Smooth muscle cell (in vitro differentiated cells): Measurements from ENCODE around the gene NEXN. TPM values are rescaled to one million over a fixed set of nuclear protein-coding genes. Genes with fewer than 3 reads are reported as not detected.
A peak's percentile ranks its signal among the peaks of the same experiment; 100 is the strongest.

Source experiments
- DNase-seq: peaks from one replicate; lab custom pipeline; 2025; ENCODE audit not compliant: unreplicated experiment; lab: John Stamatoyannopoulos, UW
- H2AFZ ChIP-seq: fragments of 200-600 bp; sonication (generic); 2 replicates; pipeline ENCODE4 v1.6.0; 2016; ENCODE audit warnings: antibody characterized with exemption, low read depth, mild to moderate bottlenecking
- H3F3A ChIP-seq: fragments of 200-600 bp; sonication (generic); 2 replicates; pipeline ENCODE4 v1.6.0; 2017; ENCODE audit warnings: antibody characterized with exemption, low read depth
- H3K27ac ChIP-seq: fragments of 200-600 bp; sonication (generic); 2 replicates; pipeline ENCODE4 v1.5.1; 2016; ENCODE audit warnings: low read depth, mild to moderate bottlenecking
- H3K27me3 ChIP-seq: fragments of 200-600 bp; sonication (generic); 2 replicates; pipeline ENCODE4 v1.6.1; 2016; ENCODE audit warnings: low read depth, mild to moderate bottlenecking
- H3K36me3 ChIP-seq: fragments of 200-600 bp; sonication (generic); 2 replicates; pipeline ENCODE4 v1.5.1; 2016; ENCODE audit warnings: low read depth
- H3K4me1 ChIP-seq: fragments of 200-600 bp; sonication (generic); 2 replicates; pipeline ENCODE4 v1.5.1; 2016; ENCODE audit warnings: low read depth
- H3K4me2 ChIP-seq: fragments of 200-600 bp; sonication (generic); 2 replicates; pipeline ENCODE4 v1.6.0; 2016; ENCODE audit warnings: mild to moderate bottlenecking
- H3K4me3 ChIP-seq: fragments of 200-600 bp; sonication (generic); 2 replicates; pipeline ENCODE4 v1.5.1; 2016; ENCODE audit warnings: mild to moderate bottlenecking
- H3K79me2 ChIP-seq: fragments of 200-600 bp; sonication (generic); 2 replicates; pipeline ENCODE4 v1.6.0; 2016; ENCODE audit warnings: low read depth, mild to moderate bottlenecking
- H3K9ac ChIP-seq: fragments of 200-600 bp; sonication (generic); 2 replicates; pipeline ENCODE4 v1.6.0; 2016; ENCODE audit warnings: low read depth
- H3K9me3 ChIP-seq: fragments of 200-600 bp; sonication (generic); replicated peaks from 2 replicates; pipeline ENCODE4 v1.5.1; 2016; ENCODE audit warnings: low read depth
- H4K20me1 ChIP-seq: fragments of 200-600 bp; sonication (generic); 2 replicates; pipeline ENCODE4 v1.6.0; 2016; ENCODE audit warnings: low read depth
- WGBS: methylation state at CpG from one replicate; pipeline ENCODE4 v1.1.7; 2016; ENCODE audit warnings: low lambda C conversion rate; 5-methylcytosine and 5-hydroxymethylcytosine counted together
- polyA plus RNA-seq: library from polyadenylated mRNA; unstranded; fragments of >200 nt; fragmentation: Nextera tagmentation; extraction: Ambion mirVana; gene quantifications from 2 replicates; pipeline ENCODE4 v1.2.1, GENCODE V29; 2016
- total RNA-seq: library from RNA; depleted of rRNA; stranded (reverse); fragments of >200 nt; gene quantifications from 2 replicates; pipeline ENCODE4 v1.2.3, GENCODE V29; 2014
- TF ChIP-seq, protein P1 (sequence below): fragments of 200-600 bp; sonication (generic); IDR thresholded peaks from 2 replicates; pipeline ENCODE4 v1.5.1; 2017; ENCODE audit warnings: borderline replicate concordance, mild to moderate bottlenecking, antibody characterized with exemption; ENCODE audit not compliant: insufficient read depth, poor library complexity, severe bottlenecking

Gene NEXN
- total and polyA plus RNA-seq, 2 experiments from 2014 or later, result 12.5 to 20.2 TPM

DNA sequence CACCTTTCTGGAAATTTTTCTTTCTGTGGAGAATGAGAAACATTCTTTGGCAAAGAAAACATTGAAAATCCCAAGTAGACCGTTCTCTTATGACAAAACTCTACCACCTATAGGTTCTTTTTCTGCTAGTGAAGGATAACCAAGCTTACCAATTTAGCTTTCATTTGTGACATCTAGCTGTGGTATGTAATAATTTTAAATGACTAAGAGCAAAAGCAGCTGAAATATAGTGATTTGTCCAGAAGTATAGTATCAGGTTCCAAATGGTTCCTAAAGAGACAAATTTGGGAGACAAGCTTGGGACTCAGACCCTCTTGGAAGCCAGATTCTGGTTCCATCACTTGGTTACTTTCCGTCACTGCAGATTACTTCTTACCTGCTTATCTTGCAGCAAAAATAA, 66.1 kb downstream of the NEXN start:
- H3K27me3 ChIP-seq, result no peaks in the 10 kb centered on the region
- no peak for DNase-seq
- 98% methylated on average over 2 of the region's 2 CpGs for WGBS
- peaks cover 5% of the 10 kb centered on the region for H3F3A ChIP-seq
- no peaks in the 10 kb centered on the region for H3K9me3 ChIP-seq
- H2AFZ ChIP-seq, result no peak overlapping the region
- no peak overlapping the region for H3K4me2 ChIP-seq
- peaks cover 2% of the 10 kb centered on the region for H3K4me1 ChIP-seq
- H3K36me3 ChIP-seq, result peaks cover 61% of the 10 kb centered on the region
- TF ChIP-seq, protein P1, sequence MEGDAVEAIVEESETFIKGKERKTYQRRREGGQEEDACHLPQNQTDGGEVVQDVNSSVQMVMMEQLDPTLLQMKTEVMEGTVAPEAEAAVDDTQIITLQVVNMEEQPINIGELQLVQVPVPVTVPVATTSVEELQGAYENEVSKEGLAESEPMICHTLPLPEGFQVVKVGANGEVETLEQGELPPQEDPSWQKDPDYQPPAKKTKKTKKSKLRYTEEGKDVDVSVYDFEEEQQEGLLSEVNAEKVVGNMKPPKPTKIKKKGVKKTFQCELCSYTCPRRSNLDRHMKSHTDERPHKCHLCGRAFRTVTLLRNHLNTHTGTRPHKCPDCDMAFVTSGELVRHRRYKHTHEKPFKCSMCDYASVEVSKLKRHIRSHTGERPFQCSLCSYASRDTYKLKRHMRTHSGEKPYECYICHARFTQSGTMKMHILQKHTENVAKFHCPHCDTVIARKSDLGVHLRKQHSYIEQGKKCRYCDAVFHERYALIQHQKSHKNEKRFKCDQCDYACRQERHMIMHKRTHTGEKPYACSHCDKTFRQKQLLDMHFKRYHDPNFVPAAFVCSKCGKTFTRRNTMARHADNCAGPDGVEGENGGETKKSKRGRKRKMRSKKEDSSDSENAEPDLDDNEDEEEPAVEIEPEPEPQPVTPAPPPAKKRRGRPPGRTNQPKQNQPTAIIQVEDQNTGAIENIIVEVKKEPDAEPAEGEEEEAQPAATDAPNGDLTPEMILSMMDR, result no peak
- H3K4me3 ChIP-seq, result no peak overlapping the region
- peak overlapping the region; percentile 23 for H3K27ac ChIP-seq
- H4K20me1 ChIP-seq, result peaks cover 98% of the 10 kb centered on the region
- H3K9ac ChIP-seq, result no peak overlapping the region
- peaks cover 77% of the 10 kb centered on the region for H3K79me2 ChIP-seq

- H2AFZ ChIP-seq, result no peak overlapping the region
- TF ChIP-seq, protein P1, result no peak
- peaks cover 86% of the 10 kb centered on the region for H3K79me2 ChIP-seq
- 97% methylated on average over 3 of the region's 3 CpGs for WGBS
- no peak for DNase-seq
- H3K9me3 ChIP-seq, result no peaks in the 10 kb centered on the region
- H3K4me3 ChIP-seq, result no peak overlapping the region
- H3K4me2 ChIP-seq, result no peak overlapping the region
- H3K27ac ChIP-seq, result no peak overlapping the region
- no peaks in the 10 kb centered on the region for H3K27me3 ChIP-seq
- H3K4me1 ChIP-seq, result no peaks in the 10 kb centered on the region
- no peak overlapping the region for H3K9ac ChIP-seq
- peaks cover 73% of the 10 kb centered on the region for H3K36me3 ChIP-seq
- peaks cover 11% of the 10 kb centered on the region for H3F3A ChIP-seq
- H4K20me1 ChIP-seq, result peaks cover 98% of the 10 kb centered on the region
Observed at GRCh38 chr1:77955709-77956108, 67.3 kb downstream of the NEXN start.

DNA sequence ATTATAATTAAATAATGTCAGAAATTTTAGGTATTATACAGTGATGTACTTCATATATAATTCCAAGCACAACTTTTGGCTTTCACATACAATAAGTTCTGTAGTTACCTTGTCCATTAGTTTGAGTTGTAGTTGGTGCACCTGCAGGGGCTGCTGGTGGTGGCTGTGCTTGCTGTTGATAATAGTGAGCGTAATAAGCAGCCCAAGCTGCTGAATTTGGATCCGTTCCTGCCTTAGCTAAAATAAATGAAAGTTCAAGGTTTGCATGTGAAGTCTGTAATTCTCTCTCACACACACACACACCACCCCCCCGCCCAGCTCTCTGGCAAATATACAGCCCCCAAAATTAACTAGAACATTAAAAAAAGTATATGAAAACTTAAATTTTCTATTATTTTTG, 68.0 kb downstream of the NEXN start:
- Histone ChIP-seq H3F3A (peaks cover 18% of the 10 kb centered on the region), H3K9ac (no peak overlapping the region), H3K36me3 (peaks cover 81% of the 10 kb centered on the region), H3K4me3 (no peak overlapping the region), H2AFZ (no peak overlapping the region), H4K20me1 (peaks cover 98% of the 10 kb centered on the region), H3K27me3 (no peaks in the 10 kb centered on the region), H3K79me2 (peaks cover 86% of the 10 kb centered on the region), H3K4me2 (no peak overlapping the region), H3K9me3 (no peaks in the 10 kb centered on the region), H3K27ac (peak overlapping the region; percentile 1), H3K4me1 (no peaks in the 10 kb centered on the region)
- WGBS, result 98% methylated on average over 3 of the region's 3 CpGs
- TF ChIP-seq, protein P1, result no peak
- no peak for DNase-seq

DNA sequence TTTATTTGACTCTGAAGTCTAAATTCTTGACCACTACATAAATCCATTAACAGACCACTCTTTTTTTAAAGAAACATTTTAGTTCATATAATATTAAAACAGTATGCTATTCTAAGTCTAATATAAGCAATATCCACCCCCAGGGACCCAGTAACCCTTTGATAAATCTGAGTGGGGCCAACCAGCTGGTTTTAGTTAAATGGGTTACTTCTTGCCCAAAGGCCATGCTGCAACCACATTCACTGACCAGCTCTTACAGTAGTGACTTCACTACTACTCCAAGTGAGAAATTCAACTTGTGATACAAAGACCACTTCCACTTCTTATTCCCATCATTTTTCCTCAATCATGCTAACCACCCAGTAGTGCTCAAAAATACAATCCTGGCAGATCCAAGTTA, 70.0 kb downstream of the NEXN start:
- TF ChIP-seq, protein P1, result no peak
- Histone ChIP-seq H3K36me3 (peaks cover 87% of the 10 kb centered on the region), H3K4me2 (no peak overlapping the region), H3K4me3 (no peak overlapping the region), H3K9ac (no peak overlapping the region), H3F3A (peaks cover 20% of the 10 kb centered on the region), H3K4me1 (no peaks in the 10 kb centered on the region), H3K27me3 (no peaks in the 10 kb centered on the region), H3K9me3 (no peaks in the 10 kb centered on the region), H2AFZ (no peak overlapping the region), H3K79me2 (peaks cover 85% of the 10 kb centered on the region), H3K27ac (no peak overlapping the region), H4K20me1 (peaks cover 99% of the 10 kb centered on the region)
- no peak for DNase-seq
